IPS-18c (cell line): ENCODE results near the gene TNRC6C.

ENCODE experiments used
- H3K4me3 ChIP-seq: 2 replicates; pipeline ENCODE4 v1.7.0; 2013; ENCODE audit warnings: low read depth, mild to moderate bottlenecking, low read length, moderate library complexity; ENCODE audit not compliant: insufficient read depth
- H3K9me3 ChIP-seq: one replicate; pipeline ENCODE4 v1.6.1; 2013; ENCODE audit warnings: mild to moderate bottlenecking, low read length, moderate library complexity; ENCODE audit not compliant: control insufficient read depth, insufficient read depth

TNRC6C gene

GRCh38 chr17:77995146-77995852 is 36.8 kb downstream of the TNRC6C start:
- no peaks in the 10 kb centered on the region for H3K9me3 ChIP-seq
- H3K4me3 ChIP-seq: no peak overlapping the region

- H3K4me3 ChIP-seq: no peak overlapping the region
- H3K9me3 ChIP-seq: no peaks in the 10 kb centered on the region
These were observed 37.8 kb downstream of the TNRC6C start for GRCh38 chr17:77996256-77996655.

GRCh38 chr17:77999413-78000173 is 41.1 kb downstream of the TNRC6C start:
- H3K4me3 ChIP-seq: no peak overlapping the region
- H3K9me3 ChIP-seq: no peaks in the 10 kb centered on the region

- Histone ChIP-seq H3K9me3 (no peaks in the 10 kb centered on the region), H3K4me3 (no peak overlapping the region)
These were observed 41.8 kb downstream of the TNRC6C start for GRCh38 chr17:78000341-78000740.

GRCh38 chr17:78001182-78001581 is 42.7 kb downstream of the TNRC6C start:
- H3K4me3 ChIP-seq: no peak overlapping the region
- H3K9me3 ChIP-seq: no peaks in the 10 kb centered on the region

GRCh38 chr17:78001612-78002011 is 43.1 kb downstream of the TNRC6C start:
- H3K9me3 ChIP-seq: no peaks in the 10 kb centered on the region
- H3K4me3 ChIP-seq: no peak overlapping the region

- H3K4me3 ChIP-seq: no peak overlapping the region
These were observed 43.7 kb downstream of the TNRC6C start for GRCh38 chr17:78002166-78002565.

GRCh38 chr17:78005452-78006171 is 47.1 kb downstream of the TNRC6C start:
- H3K4me3 ChIP-seq: no peak overlapping the region
- no peaks in the 10 kb centered on the region for H3K9me3 ChIP-seq

More at GRCh38 chr17:78002166-78002565, 43.7 kb downstream of the TNRC6C start:
- H3K9me3 ChIP-seq: no peaks in the 10 kb centered on the region

- H3K4me3 ChIP-seq: no peak overlapping the region
- no peaks in the 10 kb centered on the region for H3K9me3 ChIP-seq
These were observed 47.8 kb downstream of the TNRC6C start for GRCh38 chr17:78006338-78006737.

GRCh38 chr17:78007647-78008046 is 49.1 kb downstream of the TNRC6C start:
- H3K4me3 ChIP-seq: no peak overlapping the region
- no peaks in the 10 kb centered on the region for H3K9me3 ChIP-seq

GRCh38 chr17:78010759-78011158 is 52.3 kb downstream of the TNRC6C start:
- Histone ChIP-seq H3K9me3 (no peaks in the 10 kb centered on the region), H3K4me3 (no peak overlapping the region)

- no peak overlapping the region for H3K4me3 ChIP-seq
- no peaks in the 10 kb centered on the region for H3K9me3 ChIP-seq
These were observed 53.9 kb downstream of the TNRC6C start for GRCh38 chr17:78012428-78012827.

- no peak overlapping the region for H3K4me3 ChIP-seq
These were observed 55.4 kb downstream of the TNRC6C start for GRCh38 chr17:78013683-78014467.

GRCh38 chr17:78014646-78015045 is 56.1 kb downstream of the TNRC6C start:
- no peak overlapping the region for H3K4me3 ChIP-seq

More at GRCh38 chr17:78013683-78014467, 55.4 kb downstream of the TNRC6C start:
- H3K9me3 ChIP-seq: no peaks in the 10 kb centered on the region

GRCh38 chr17:78016852-78017251 is 58.3 kb downstream of the TNRC6C start:
- no peaks in the 10 kb centered on the region for H3K9me3 ChIP-seq
- no peak overlapping the region for H3K4me3 ChIP-seq

More at GRCh38 chr17:78014646-78015045, 56.1 kb downstream of the TNRC6C start:
- no peaks in the 10 kb centered on the region for H3K9me3 ChIP-seq

GRCh38 chr17:78019367-78019975 is 61.0 kb downstream of the TNRC6C start:
- no peak overlapping the region for H3K4me3 ChIP-seq
- H3K9me3 ChIP-seq: no peaks in the 10 kb centered on the region
